Epithelial cell of proximal tubule (primary cell): Measurements from ENCODE around the gene SOBP. TPM values are rescaled to one million over a fixed set of nuclear protein-coding genes. Genes with fewer than 3 reads are reported as not detected.

ENCODE experiments used
- DNase-seq: peaks from one replicate; pipeline ENCODE4 v3.0.0-alpha.2; 2011; ENCODE audit warnings: low read depth
- H3K4me3 ChIP-seq: 2 replicates; pipeline ENCODE4 v1.5.1; 2011; ENCODE audit warnings: low read depth, mild to moderate bottlenecking, low read length
- CTCF ChIP-seq: conservative IDR thresholded peaks from 2 replicates; pipeline ENCODE4 v1.5.1; 2012; ENCODE audit warnings: low read depth, mild to moderate bottlenecking, low read length
- total RNA-seq: library from RNA; depleted of rRNA; stranded (reverse); fragments of >200 nt; gene quantifications from 2 replicates; pipeline ENCODE4 v1.2.3, GENCODE V29; 2015

The SOBP gene
- total RNA-seq, 1 donor from 2014 or later, result 2.5 TPM

GRCh38 chr6:107697682-107698081, 207.8 kb downstream of the SOBP start:
- H3K4me3 ChIP-seq, result no peak overlapping the region
- no peak for TF ChIP-seq CTCF
- DNase-seq, result no peak

- no peak overlapping the region for H3K4me3 ChIP-seq
- DNase-seq, result no peak
- TF ChIP-seq CTCF, result no peak
Observed at GRCh38 chr6:107698146-107698545, 208.2 kb downstream of the SOBP start.

GRCh38 chr6:107699254-107699653, 209.3 kb downstream of the SOBP start:
- H3K4me3 ChIP-seq, result no peak overlapping the region
- no peak for TF ChIP-seq CTCF
- DNase-seq, result no peak

- no peak overlapping the region for H3K4me3 ChIP-seq
- TF ChIP-seq CTCF, result no peak
- no peak for DNase-seq
Observed at GRCh38 chr6:107699697-107700325, 209.9 kb downstream of the SOBP start.

- no peak for DNase-seq
- TF ChIP-seq CTCF, result no peak
- H3K4me3 ChIP-seq, result no peak overlapping the region
Observed at GRCh38 chr6:107703606-107704005, 213.7 kb downstream of the SOBP start.

GRCh38 chr6:107704347-107705013, 214.6 kb downstream of the SOBP start:
- H3K4me3 ChIP-seq, result no peak overlapping the region
- TF ChIP-seq CTCF, result peak; percentile 85
- no peak for DNase-seq
